Bronchial epithelial cell (primary cell): Measurements from ENCODE around the gene CDK3. TPM values are rescaled to one million over a fixed set of nuclear protein-coding genes. Genes with fewer than 3 reads are reported as not detected.
A peak's percentile ranks its signal among the peaks of the same experiment; 100 is the strongest.
"Not testable (repeated sequence)": the region's sequence is repeated elsewhere in the genome, so short reads cannot be mapped to it uniquely, and the experiment has no call there.

Experiments
- DNase-seq: peaks from one replicate; pipeline ENCODE4 v3.0.0-alpha.2; 2010; ENCODE audit warnings: low read depth
- FAIRE-seq: peaks from 2 replicates; lab custom pipeline; 2011; peaks lifted over from hg19 to GRCh38; lab: Jason Lieb, UNC
- H3K27me3 ChIP-seq: 2 replicates; pipeline ENCODE4 v1.5.1; 2011; ENCODE audit warnings: low read length; ENCODE audit not compliant: control insufficient read depth, insufficient read depth
- H3K36me3 ChIP-seq: 2 replicates; pipeline ENCODE4 v1.5.1; 2011; ENCODE audit warnings: low read length; ENCODE audit not compliant: control insufficient read depth, insufficient read depth
- H3K4me3 ChIP-seq: 2 replicates; pipeline ENCODE4 v1.5.1; 2011; ENCODE audit warnings: mild to moderate bottlenecking, low read depth, low read length, control low read depth
- total RNA-seq: library from RNA; depleted of rRNA; stranded (reverse); fragments of >200 nt; gene quantifications from 2 replicates; pipeline ENCODE4 v1.2.1, GENCODE V29; 2014
- TF ChIP-seq, protein P1 (sequence below): IDR thresholded peaks from 2 replicates; pipeline ENCODE4 v1.5.1; 2011; ENCODE audit warnings: mild to moderate bottlenecking, moderate library complexity, low read length, control low read depth, inconsistent platforms; ENCODE audit not compliant: insufficient read depth, severe bottlenecking

Gene CDK3
- 0.64 and 1.3 TPM in 2 replicates for total RNA-seq

DNA sequence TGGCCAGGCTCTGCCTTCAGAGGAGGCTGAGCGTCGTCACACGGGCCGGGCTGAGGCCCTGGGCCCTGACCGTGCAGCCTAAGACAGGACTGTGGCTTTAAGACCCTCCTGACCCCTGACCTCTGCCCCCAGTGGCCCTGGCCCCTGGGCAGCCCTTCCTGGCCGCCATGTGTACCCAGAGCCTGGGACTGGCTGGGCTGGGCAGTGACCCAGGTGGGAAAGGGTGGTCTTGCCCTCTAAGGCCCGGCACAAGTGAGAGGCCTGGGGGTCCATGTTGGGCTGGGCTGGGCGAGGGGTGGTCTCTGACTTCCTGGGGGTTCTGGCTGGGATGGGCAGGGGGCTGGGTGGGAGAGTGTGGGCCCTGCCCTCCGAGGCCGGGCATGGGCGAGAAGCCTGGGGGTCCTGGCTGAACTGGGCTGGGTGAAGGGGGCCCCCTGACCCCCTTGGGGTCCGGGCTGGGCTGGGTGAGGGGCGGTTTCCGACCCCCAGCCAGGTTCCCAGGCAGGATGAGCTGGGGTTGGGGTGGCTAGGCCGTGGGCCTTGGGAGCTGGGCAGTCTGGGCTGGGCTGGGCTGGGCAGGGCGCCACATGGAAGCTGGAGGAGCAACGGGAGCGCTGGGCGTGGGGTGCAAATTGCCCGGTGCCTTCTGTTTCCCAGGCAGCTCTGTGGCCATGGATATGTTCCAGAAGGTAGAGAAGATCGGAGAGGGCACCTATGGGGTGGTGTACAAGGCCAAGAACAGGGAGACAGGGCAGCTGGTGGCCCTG, at the start of gene CDK3:
Gene CDK3 (plus strand): TSS at position 101 of the 767 bp plus-strand sequence. CDS start 571 bp downstream, at position 672.
- DNase-seq (no peak), FAIRE-seq (no peak)
- Histone ChIP-seq H3K36me3 (peaks cover 1% of the 10 kb centered on the region), H3K27me3 (no peaks in the 10 kb centered on the region), H3K4me3 (no peak within 1 kb of the TSS)
- TF ChIP-seq, protein P1, sequence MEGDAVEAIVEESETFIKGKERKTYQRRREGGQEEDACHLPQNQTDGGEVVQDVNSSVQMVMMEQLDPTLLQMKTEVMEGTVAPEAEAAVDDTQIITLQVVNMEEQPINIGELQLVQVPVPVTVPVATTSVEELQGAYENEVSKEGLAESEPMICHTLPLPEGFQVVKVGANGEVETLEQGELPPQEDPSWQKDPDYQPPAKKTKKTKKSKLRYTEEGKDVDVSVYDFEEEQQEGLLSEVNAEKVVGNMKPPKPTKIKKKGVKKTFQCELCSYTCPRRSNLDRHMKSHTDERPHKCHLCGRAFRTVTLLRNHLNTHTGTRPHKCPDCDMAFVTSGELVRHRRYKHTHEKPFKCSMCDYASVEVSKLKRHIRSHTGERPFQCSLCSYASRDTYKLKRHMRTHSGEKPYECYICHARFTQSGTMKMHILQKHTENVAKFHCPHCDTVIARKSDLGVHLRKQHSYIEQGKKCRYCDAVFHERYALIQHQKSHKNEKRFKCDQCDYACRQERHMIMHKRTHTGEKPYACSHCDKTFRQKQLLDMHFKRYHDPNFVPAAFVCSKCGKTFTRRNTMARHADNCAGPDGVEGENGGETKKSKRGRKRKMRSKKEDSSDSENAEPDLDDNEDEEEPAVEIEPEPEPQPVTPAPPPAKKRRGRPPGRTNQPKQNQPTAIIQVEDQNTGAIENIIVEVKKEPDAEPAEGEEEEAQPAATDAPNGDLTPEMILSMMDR: no peak

GRCh38 chr17:75950855-75951554, 49.6 kb upstream of the CDK3 start:
- no peak overlapping the region for H3K4me3 ChIP-seq
- FAIRE-seq: peak; percentile 18
- TF ChIP-seq, protein P1: no peak
- H3K36me3 ChIP-seq: peaks cover 29% of the 10 kb centered on the region
- no peaks in the 10 kb centered on the region for H3K27me3 ChIP-seq
- DNase-seq: no peak

GRCh38 chr17:75959051-75959838, 41.4 kb upstream of the CDK3 start:
- H3K27me3 ChIP-seq: no peaks in the 10 kb centered on the region
- DNase-seq (peak; percentile 42), FAIRE-seq (no peak)
- TF ChIP-seq, protein P1: no peak
- peaks cover 8% of the 10 kb centered on the region for H3K36me3 ChIP-seq
- H3K4me3 ChIP-seq: no peak overlapping the region

- H3K27me3 ChIP-seq: no peaks in the 10 kb centered on the region
- no peak overlapping the region for H3K4me3 ChIP-seq
- peaks cover 8% of the 10 kb centered on the region for H3K36me3 ChIP-seq
- DNase-seq (no peak), FAIRE-seq (no peak)
- TF ChIP-seq, protein P1: no peak
Measured at GRCh38 chr17:75959839-75960511, 40.7 kb upstream of the CDK3 start.

GRCh38 chr17:75965468-75965867, 35.2 kb upstream of the CDK3 start:
- H3K36me3 ChIP-seq: peaks cover 1% of the 10 kb centered on the region
- DNase-seq: no peak
- TF ChIP-seq, protein P1: no peak
- H3K4me3 ChIP-seq: no peak overlapping the region
- no peaks in the 10 kb centered on the region for H3K27me3 ChIP-seq
- no peak for FAIRE-seq

DNA sequence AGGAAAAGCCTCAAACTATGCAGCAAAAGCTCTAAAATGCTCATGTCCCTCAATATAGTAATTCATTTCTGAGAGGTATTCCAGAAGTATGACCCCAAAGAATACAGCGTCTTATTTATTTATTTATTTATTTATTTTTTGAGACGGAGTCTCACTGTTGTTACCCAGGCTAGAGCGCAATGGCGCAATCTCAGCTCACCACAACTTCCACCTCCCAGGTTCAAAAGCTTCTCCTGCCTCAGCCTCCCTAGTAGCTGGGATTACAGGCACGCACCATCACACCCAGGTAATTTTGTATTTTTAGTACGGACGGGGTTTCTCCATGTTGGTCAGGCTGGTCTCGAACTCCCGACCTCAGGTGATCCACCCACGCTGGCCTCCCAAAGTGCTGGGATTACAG, 31.6 kb upstream of the CDK3 start:
- not testable (repeated sequence) for H3K36me3 ChIP-seq, H3K27me3 ChIP-seq, FAIRE-seq, DNase-seq, H3K4me3 ChIP-seq
